NCI-H82 (cell line): ENCODE measurements around the gene CLEC4G.
"Not testable (repeated sequence)": the region's sequence is repeated elsewhere in the genome, so short reads cannot be mapped to it uniquely, and the experiment has no call there.

ENCODE experiments used
- DNase-seq: peaks from one replicate; lab custom pipeline; 2025; lab: John Stamatoyannopoulos, UW

The CLEC4G gene

GRCh38 chr19:7746903-7747884 lies 15.3 kb upstream of the CLEC4G start, which contains the start of gene CD209:
Gene CD209, minus strand, starts transcription at chr19:7747534. Its CDS starts 23 bp downstream, at chr19:7747511.
- no peak for DNase-seq

GRCh38 chr19:7746306-7746705 lies 14.4 kb upstream of the CLEC4G start:
- not testable (repeated sequence) for DNase-seq

- DNase-seq, result no peak
Observed at GRCh38 chr19:7744871-7745650, 13.2 kb upstream of the CLEC4G start.

GRCh38 chr19:7744199-7744786 lies 12.4 kb upstream of the CLEC4G start:
- no peak for DNase-seq

- DNase-seq, result peak; percentile 31
Observed at GRCh38 chr19:7743425-7743841, 11.5 kb upstream of the CLEC4G start.

- DNase-seq, result peak; percentile 70
Observed at GRCh38 chr19:7742991-7743390, 11.1 kb upstream of the CLEC4G start.

- peak; percentile 85 for DNase-seq
Observed at GRCh38 chr19:7742575-7742974, 10.7 kb upstream of the CLEC4G start.

- no peak for DNase-seq
Observed at GRCh38 chr19:7740682-7741054, 8.8 kb upstream of the CLEC4G start.

- DNase-seq, result no peak
Observed at GRCh38 chr19:7739801-7740681, 8.1 kb upstream of the CLEC4G start.

- DNase-seq, result peak; percentile 92
Observed at GRCh38 chr19:7739211-7739755, 7.4 kb upstream of the CLEC4G start.

- DNase-seq, result no peak
Observed at GRCh38 chr19:7738023-7738422, 6.1 kb upstream of the CLEC4G start.

- DNase-seq, result no peak
Observed at GRCh38 chr19:7737215-7737614, 5.3 kb upstream of the CLEC4G start.

- DNase-seq, result no peak
Observed at GRCh38 chr19:7736148-7736547, 4.2 kb upstream of the CLEC4G start.

GRCh38 chr19:7734220-7735203 lies 2.6 kb upstream of the CLEC4G start:
- no peak for DNase-seq

GRCh38 chr19:7733376-7733775 lies 1.5 kb upstream of the CLEC4G start:
- DNase-seq, result no peak

- no peak for DNase-seq
Observed at GRCh38 chr19:7731615-7732014, 295 bp downstream of the CLEC4G start.

- no peak for DNase-seq
Observed at GRCh38 chr19:7731218-7731595, 703 bp downstream of the CLEC4G start.

GRCh38 chr19:7730286-7731217 lies 1.4 kb downstream of the CLEC4G start:
- no peak for DNase-seq

GRCh38 chr19:7729831-7730285 lies 2.1 kb downstream of the CLEC4G start:
- DNase-seq, result no peak
